Sigmoid colon (tissue), 7 donors: ENCODE data around the gene PDCD1LG2. TPM values are rescaled to one million over a fixed set of nuclear protein-coding genes. Genes with fewer than 3 reads are reported as not detected.

ENCODE experiments used
- DNase-seq: peaks from one replicate; pipeline ENCODE4 v3.0.0-alpha.2; 2019
- H3K27ac ChIP-seq, 4 donors: fragments of 200-600 bp; sonication (generic); one replicate each; pipeline ENCODE4 v1.5.1; 2016 to 2019; ENCODE audit warnings: mild to moderate bottlenecking in 1 of 4
- H3K27me3 ChIP-seq, 3 donors: fragments of 200-600 bp; sonication (generic); one replicate each; pipeline ENCODE4 v1.5.1; 2019; ENCODE audit warnings: mild to moderate bottlenecking in 1 of 3
- H3K36me3 ChIP-seq, 4 donors: fragments of 200-600 bp; sonication (generic); one replicate each; pipeline ENCODE4 v1.5.1; 2016 to 2019
- H3K4me1 ChIP-seq, 4 donors: fragments of 200-600 bp; sonication (generic); one replicate each; pipeline ENCODE4 v1.5.1; 2017 to 2019
- H3K4me3 ChIP-seq, 4 donors: fragments of 200-600 bp; sonication (generic); one replicate each; pipeline ENCODE4 v1.5.1; 2017 to 2019; ENCODE audit warnings: mild to moderate bottlenecking in 2 of 4, moderate library complexity in 1 of 4
- H3K9me3 ChIP-seq, 4 donors: fragments of 200-600 bp in 3 of 4; sonication (generic) in 3 of 4; one replicate each; pipeline versions ENCODE4 v1.5.1 to v1.6.1; 2013 to 2019
- EP300 ChIP-seq, 4 donors: sonication (generic); formaldehyde crosslinking; IDR thresholded peaks; one replicate each; pipeline ENCODE4 v1.6.1; 2017; ENCODE audit warnings: antibody characterized with exemption in 4 of 4
- POLR2A ChIP-seq, 2 donors: fragments of 450-650 bp; IDR thresholded peaks; one replicate each; pipeline ENCODE4 v1.6.1; 2016; ENCODE audit warnings: antibody characterized with exemption in 2 of 2, mild to moderate bottlenecking in 2 of 2, moderate library complexity in 2 of 2
- POLR2AphosphoS5 ChIP-seq, 4 donors: sonication (generic); formaldehyde crosslinking; IDR thresholded peaks; one replicate each; pipeline ENCODE4 v1.6.1; 2017; ENCODE audit warnings: antibody characterized with exemption in 4 of 4
- WGBS, 2 donors: extraction: QIAGEN DNeasy Blood & Tissue Kit; methylation state at CpG; one replicate each; pipeline ENCODE4 v1.1.7; 2013; 5-methylcytosine and 5-hydroxymethylcytosine counted together
- intact Hi-C: fragments of 100-400 bp; cut with DNase I; formaldehyde crosslinking; loops from one replicate; pipeline ENCODE4 v1.15.1; 2023
- polyA plus RNA-seq, 3 donors: library from polyadenylated mRNA; stranded (reverse); fragments of 200-250 nt; gene quantifications; one replicate each; pipeline ENCODE4 v1.2.3, GENCODE V29; 2013
- total RNA-seq, 4 donors: library from RNA; depleted of rRNA; stranded (reverse); fragments of >200 nt; gene quantifications; one replicate each; pipeline ENCODE4 v1.1.0, GENCODE V29; 2016
- TF ChIP-seq, protein P1 (sequence below), 4 experiments: fragments of 450-650 bp in 3 of 4; fragments of 200-600 bp in 1 of 4; IDR thresholded peaks; one replicate each; pipeline ENCODE4 v1.5.1; 2016 to 2019; ENCODE audit warnings: antibody characterized with exemption in 4 of 4, mild to moderate bottlenecking in 3 of 4, moderate library complexity in 2 of 4
- donor health status: healthy with polysubstance abuse.
- donor health status: Bipolar disorder and iron deficiency.
- donor health status: healthy.

Gene PDCD1LG2
- total and polyA plus RNA-seq, 7 donors: 0.60 to 2.8 (median 1.2) TPM

DNA sequence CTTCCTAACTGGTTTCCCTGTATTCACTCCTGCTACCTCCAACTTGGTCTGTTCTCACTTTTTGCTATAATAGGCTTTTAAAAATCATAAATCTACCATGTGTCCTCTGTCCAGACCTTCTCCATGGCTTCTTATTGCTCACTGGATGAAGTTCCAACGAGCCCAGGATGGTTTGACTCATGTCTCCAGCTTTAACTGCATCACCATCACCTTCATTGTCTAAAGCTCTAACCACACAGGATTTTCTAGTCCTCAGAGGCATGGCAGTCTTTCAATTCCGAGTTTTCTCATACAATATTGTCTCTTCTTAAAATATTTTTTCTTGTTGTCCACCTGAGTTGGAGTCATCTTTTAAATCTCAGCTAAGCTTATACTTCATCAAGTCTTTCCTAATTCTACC lies 49.3 kb downstream of the PDCD1LG2 start:
- Histone ChIP-seq H3K27ac (no peak overlapping the region), H3K4me3 (no peak overlapping the region), H3K4me1 (peaks cover 0 to 16% (median 7%) of the 10 kb centered on the region in 4 donors), H3K27me3 (no peaks in the 10 kb centered on the region), H3K36me3 (no peaks in the 10 kb centered on the region), H3K9me3 (no peaks in the 10 kb centered on the region)
- DNase-seq: no peak
- intact Hi-C loops: no loop called here
- 64 to 80% methylated on average over 2 of the region's 2 CpGs for WGBS, 2 donors
- TF ChIP-seq POLR2A (IDR thresholded peaks at IDR 0.05) (no peak), POLR2AphosphoS5 (IDR thresholded peaks at IDR 0.05) (no peak), EP300 (IDR thresholded peaks at IDR 0.05) (no peak)
- TF ChIP-seq, protein P1, sequence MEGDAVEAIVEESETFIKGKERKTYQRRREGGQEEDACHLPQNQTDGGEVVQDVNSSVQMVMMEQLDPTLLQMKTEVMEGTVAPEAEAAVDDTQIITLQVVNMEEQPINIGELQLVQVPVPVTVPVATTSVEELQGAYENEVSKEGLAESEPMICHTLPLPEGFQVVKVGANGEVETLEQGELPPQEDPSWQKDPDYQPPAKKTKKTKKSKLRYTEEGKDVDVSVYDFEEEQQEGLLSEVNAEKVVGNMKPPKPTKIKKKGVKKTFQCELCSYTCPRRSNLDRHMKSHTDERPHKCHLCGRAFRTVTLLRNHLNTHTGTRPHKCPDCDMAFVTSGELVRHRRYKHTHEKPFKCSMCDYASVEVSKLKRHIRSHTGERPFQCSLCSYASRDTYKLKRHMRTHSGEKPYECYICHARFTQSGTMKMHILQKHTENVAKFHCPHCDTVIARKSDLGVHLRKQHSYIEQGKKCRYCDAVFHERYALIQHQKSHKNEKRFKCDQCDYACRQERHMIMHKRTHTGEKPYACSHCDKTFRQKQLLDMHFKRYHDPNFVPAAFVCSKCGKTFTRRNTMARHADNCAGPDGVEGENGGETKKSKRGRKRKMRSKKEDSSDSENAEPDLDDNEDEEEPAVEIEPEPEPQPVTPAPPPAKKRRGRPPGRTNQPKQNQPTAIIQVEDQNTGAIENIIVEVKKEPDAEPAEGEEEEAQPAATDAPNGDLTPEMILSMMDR (IDR thresholded peaks at IDR 0.05): no peak

DNA sequence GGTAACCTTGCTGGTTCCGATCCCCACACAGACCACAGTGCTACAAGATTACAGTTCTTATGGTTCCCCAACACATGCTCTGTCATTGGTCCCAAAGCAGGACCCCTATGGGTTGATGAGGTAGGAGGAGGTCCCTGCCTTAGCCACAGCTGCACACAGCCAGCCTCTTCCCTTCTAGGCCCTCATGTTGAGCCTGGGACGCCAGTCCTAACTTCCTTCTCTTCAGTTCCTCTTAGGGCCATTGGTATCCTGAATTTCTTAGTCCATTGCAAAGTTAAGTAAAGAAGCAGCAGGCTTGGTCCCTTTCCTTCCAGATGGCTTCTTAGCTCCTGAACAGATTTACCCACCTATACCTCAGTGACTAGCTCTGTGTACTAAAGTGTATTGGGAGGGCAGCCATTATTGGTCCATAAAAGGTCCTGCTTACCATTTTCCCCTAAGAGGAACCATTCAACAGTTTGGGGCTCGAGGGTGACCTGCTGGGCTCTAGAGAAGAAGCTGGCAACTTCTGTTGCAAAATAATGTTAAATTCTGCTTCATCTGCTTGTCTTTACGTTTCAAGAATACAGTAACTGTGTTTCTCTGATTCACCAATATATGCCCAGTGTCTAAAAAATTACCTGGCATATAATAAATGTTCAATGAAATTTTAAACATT lies 50.2 kb downstream of the PDCD1LG2 start:
- Histone ChIP-seq H3K27ac (no peak overlapping the region), H3K4me3 (no peak overlapping the region), H3K9me3 (no peaks in the 10 kb centered on the region), H3K36me3 (no peaks in the 10 kb centered on the region), H3K27me3 (no peaks in the 10 kb centered on the region), H3K4me1 (peaks cover 0 to 16% (median 7%) of the 10 kb centered on the region in 4 donors)
- TF ChIP-seq POLR2AphosphoS5 (IDR thresholded peaks at IDR 0.05): no peak
- TF ChIP-seq POLR2A (IDR thresholded peaks at IDR 0.05): no peak
- no peak for TF ChIP-seq EP300 (IDR thresholded peaks at IDR 0.05)
- TF ChIP-seq, protein P1 (IDR thresholded peaks at IDR 0.05): no peak
- intact Hi-C loops: no loop called here
- DNase-seq: no peak
- 87 to 90% methylated on average over 4 of the region's 4 CpGs for WGBS, 2 donors

DNA sequence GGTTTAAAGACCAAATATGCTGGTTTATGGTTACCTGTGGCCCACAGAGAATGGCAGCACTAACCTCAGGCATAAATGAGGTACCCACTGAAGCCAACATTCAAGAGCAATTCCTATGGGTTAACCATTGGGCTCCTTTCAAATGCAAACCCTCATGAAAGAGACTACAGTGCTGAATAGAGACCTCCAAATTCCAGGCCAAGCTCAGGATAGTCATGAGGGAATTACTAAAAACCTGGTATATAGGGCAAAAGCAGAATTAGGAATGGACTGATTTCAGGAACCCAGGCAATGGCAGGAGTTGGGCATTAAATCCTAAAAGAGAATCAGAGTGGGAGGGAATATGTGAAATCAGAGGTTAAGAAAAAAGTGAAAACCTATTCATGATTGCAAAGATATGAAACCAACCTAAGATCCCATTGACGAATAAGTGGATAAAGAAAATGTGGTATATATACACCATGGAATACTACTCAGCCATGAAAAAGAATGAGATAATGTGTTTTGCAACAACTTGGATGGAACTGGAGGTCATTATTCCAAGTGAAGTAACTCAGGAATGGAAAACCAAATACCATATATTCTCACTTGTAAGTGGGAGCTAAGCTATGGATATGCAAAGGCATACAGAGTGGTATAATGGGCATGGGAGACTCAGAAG lies 51.6 kb downstream of the PDCD1LG2 start:
- DNase-seq: no peak
- no peaks in the 10 kb centered on the region for H3K27me3 ChIP-seq
- no peaks in the 10 kb centered on the region for H3K36me3 ChIP-seq
- H3K9me3 ChIP-seq: no peaks in the 10 kb centered on the region
- TF ChIP-seq EP300 (IDR thresholded peaks at IDR 0.05): no peak
- TF ChIP-seq, protein P1 (IDR thresholded peaks at IDR 0.05): no peak
- TF ChIP-seq POLR2AphosphoS5 (IDR thresholded peaks at IDR 0.05): no peak
- TF ChIP-seq POLR2A (IDR thresholded peaks at IDR 0.05): no peak
- peaks cover 0 to 15% (median 4%) of the 10 kb centered on the region in 4 donors for H3K4me1 ChIP-seq
- no peak overlapping the region for H3K27ac ChIP-seq
- intact Hi-C loops: no loop called here
- WGBS, 2 donors: 96% methylated on average over 1 of the region's 1 CpG
- no peak overlapping the region for H3K4me3 ChIP-seq

DNA sequence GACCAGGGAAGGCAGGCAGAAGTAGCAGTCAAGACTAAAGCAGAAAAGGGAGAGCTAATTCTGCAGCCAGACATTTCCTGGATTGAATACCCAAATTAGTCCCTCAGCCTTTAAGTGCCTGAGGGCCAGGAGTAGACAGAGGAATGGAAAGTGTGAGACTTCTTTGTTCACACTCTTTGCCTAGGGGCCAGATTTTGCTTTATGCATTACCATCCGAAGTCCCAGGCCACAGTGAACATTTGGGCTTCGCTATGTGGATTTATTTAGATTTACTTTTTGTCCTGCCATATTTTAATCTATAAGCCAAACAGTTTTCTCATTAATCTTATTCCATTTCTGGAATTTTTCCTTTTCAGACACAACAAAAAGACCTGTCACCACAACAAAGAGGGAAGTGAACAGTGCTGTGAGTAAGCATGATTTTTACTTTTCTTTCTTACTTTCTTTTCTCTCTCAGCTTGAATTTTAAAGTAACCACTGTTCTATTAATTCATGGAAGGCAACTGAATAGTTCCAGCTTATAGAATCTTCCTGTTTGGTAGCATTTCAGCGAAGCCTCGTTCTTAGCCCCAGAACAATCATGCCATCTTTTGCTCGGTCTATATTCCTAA lies 52.6 kb downstream of the PDCD1LG2 start:
- H3K9me3 ChIP-seq: no peaks in the 10 kb centered on the region
- 82 to 88% methylated on average over 5 of the region's 5 CpGs for WGBS, 2 donors
- H3K4me3 ChIP-seq: no peak overlapping the region
- no peaks in the 10 kb centered on the region for H3K36me3 ChIP-seq
- no peak for TF ChIP-seq POLR2A (IDR thresholded peaks at IDR 0.05)
- TF ChIP-seq, protein P1 (IDR thresholded peaks at IDR 0.05): no peak
- TF ChIP-seq POLR2AphosphoS5 (IDR thresholded peaks at IDR 0.05): no peak
- no peak for TF ChIP-seq EP300 (IDR thresholded peaks at IDR 0.05)
- no peak overlapping the region for H3K27ac ChIP-seq
- intact Hi-C loops: no loop called here
- no peaks in the 10 kb centered on the region for H3K27me3 ChIP-seq
- DNase-seq: no peak
- H3K4me1 ChIP-seq: peaks cover 0 to 5% (median 0%) of the 10 kb centered on the region in 4 donors
